ENCODE measurements around the gene SYNPR. TPM values are rescaled to one million over a fixed set of nuclear protein-coding genes. Genes with fewer than 3 reads are reported as not detected.
"Not testable (repeated sequence)": the region's sequence is repeated elsewhere in the genome, so short reads cannot be mapped to it uniquely, and the experiment has no call there.

Gene SYNPR
- total RNA-seq, 1 donor from 2014 or later, result not detected

DNA sequence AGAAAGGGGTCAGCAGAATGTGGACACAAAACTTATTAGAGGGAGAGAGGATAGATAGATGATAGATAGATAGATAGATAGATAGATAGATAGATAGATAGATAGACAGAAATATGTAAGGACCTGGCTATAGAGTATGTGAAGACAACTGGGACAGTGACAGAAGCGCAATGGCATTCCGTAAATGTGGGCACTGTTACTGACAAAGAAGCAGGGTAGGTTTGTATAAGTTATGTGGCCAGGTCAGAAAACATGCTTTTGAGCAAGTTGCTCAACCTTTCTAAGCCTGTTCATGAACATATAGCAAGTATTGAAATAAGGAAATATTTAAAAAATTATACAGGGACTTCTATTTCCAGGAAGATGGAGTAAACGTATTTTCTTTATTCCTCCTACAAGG, 357.1 kb downstream of the SYNPR start:
- no peaks in the 10 kb centered on the region for H3K4me1 Mint-ChIP-seq (ENCODE audit: unreplicated experiment)
- TF ChIP-seq CTCF (IDR thresholded peaks at IDR 0.05; ENCODE audit: unreplicated experiment), result no peak
- H3K4me3 Mint-ChIP-seq (ENCODE audit: unreplicated experiment), result no peak overlapping the region
- DNase-seq (ENCODE audit: low spot score), result no peak
- no peaks in the 10 kb centered on the region for H3K9me3 Mint-ChIP-seq (ENCODE audit: unreplicated experiment)
- no peaks in the 10 kb centered on the region for H3K36me3 Mint-ChIP-seq (ENCODE audit: low read depth, unreplicated experiment)
- no peaks in the 10 kb centered on the region for H3K27me3 Mint-ChIP-seq (ENCODE audit: unreplicated experiment)
- H3K27ac Mint-ChIP-seq (ENCODE audit: unreplicated experiment), result no peak overlapping the region

DNA sequence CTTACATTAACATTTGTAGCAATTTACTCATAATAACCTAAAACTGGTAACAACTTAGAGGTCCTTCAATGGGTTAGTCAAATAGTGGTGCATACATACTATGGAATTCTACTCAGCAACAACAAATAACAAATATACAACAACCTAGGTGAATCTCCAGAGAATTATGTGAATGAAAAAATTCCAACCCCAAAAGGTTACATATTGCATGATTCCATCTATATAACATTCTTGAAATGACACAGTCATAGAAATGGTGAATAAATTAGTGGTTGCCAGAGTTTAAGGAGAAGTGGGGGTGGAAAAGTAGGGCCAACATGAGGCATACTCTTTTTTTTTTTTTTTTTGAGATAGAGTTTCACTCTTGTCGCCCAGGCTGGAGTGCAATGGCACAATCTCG, 361.7 kb downstream of the SYNPR start:
- DNase-seq (ENCODE audit: low spot score), result no peak
- Mint-ChIP-seq H3K4me3 (ENCODE audit: unreplicated experiment) (no peak overlapping the region), H3K27ac (ENCODE audit: unreplicated experiment) (no peak overlapping the region), H3K27me3 (ENCODE audit: unreplicated experiment) (no peaks in the 10 kb centered on the region), H3K9me3 (ENCODE audit: unreplicated experiment) (no peaks in the 10 kb centered on the region), H3K36me3 (ENCODE audit: low read depth, unreplicated experiment) (no peaks in the 10 kb centered on the region), H3K4me1 (ENCODE audit: unreplicated experiment) (no peaks in the 10 kb centered on the region)
- no peak for TF ChIP-seq CTCF (IDR thresholded peaks at IDR 0.05; ENCODE audit: unreplicated experiment)

GRCh38 chr3:63642488-63642887, 364.4 kb downstream of the SYNPR start:
- no peaks in the 10 kb centered on the region for H3K36me3 Mint-ChIP-seq (ENCODE audit: low read depth, unreplicated experiment)
- no peaks in the 10 kb centered on the region for H3K9me3 Mint-ChIP-seq (ENCODE audit: unreplicated experiment)
- H3K27me3 Mint-ChIP-seq (ENCODE audit: unreplicated experiment), result peaks cover 2% of the 10 kb centered on the region
- no peaks in the 10 kb centered on the region for H3K4me1 Mint-ChIP-seq (ENCODE audit: unreplicated experiment)
- TF ChIP-seq CTCF (IDR thresholded peaks at IDR 0.05; ENCODE audit: unreplicated experiment), result no peak
- H3K4me3 Mint-ChIP-seq (ENCODE audit: unreplicated experiment), result no peak overlapping the region
- no peak overlapping the region for H3K27ac Mint-ChIP-seq (ENCODE audit: unreplicated experiment)
- DNase-seq (ENCODE audit: low spot score), result no peak

DNA sequence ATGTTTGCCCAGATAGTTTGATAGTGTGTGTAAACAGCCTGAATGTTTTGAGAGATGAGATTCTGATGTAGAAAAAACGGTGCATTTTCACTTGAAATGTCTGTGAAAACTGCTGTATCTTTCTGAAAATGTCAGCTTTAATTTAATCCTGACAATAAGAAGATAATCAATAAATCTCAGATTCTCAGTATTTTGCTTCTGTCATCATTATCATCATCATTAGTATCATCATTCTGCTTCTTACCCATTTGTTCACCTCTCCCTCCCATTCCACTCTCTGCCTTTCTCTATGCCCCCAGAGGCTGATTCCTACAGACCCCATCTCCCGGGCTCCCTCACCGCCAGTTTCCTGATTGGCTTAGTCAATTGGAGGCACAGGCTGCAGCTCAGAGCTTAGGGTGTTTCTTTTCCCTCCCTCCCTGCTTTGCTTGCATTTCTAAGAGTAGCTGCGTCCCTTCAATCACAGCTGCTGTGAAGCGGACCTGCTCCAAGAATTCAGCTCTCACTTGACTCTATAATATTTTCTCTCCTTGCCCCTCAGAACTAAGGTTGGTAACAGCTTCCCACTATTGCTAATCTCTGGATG, 366.2 kb downstream of the SYNPR start:
- no peak for DNase-seq (ENCODE audit: low spot score)
- Mint-ChIP-seq H3K36me3 (ENCODE audit: low read depth, unreplicated experiment) (no peaks in the 10 kb centered on the region), H3K27me3 (ENCODE audit: unreplicated experiment) (peaks cover 2% of the 10 kb centered on the region), H3K4me3 (ENCODE audit: unreplicated experiment) (no peak overlapping the region), H3K27ac (ENCODE audit: unreplicated experiment) (no peak overlapping the region), H3K4me1 (ENCODE audit: unreplicated experiment) (no peaks in the 10 kb centered on the region), H3K9me3 (ENCODE audit: unreplicated experiment) (no peaks in the 10 kb centered on the region)
- TF ChIP-seq CTCF (IDR thresholded peaks at IDR 0.05; ENCODE audit: unreplicated experiment), result no peak

DNA sequence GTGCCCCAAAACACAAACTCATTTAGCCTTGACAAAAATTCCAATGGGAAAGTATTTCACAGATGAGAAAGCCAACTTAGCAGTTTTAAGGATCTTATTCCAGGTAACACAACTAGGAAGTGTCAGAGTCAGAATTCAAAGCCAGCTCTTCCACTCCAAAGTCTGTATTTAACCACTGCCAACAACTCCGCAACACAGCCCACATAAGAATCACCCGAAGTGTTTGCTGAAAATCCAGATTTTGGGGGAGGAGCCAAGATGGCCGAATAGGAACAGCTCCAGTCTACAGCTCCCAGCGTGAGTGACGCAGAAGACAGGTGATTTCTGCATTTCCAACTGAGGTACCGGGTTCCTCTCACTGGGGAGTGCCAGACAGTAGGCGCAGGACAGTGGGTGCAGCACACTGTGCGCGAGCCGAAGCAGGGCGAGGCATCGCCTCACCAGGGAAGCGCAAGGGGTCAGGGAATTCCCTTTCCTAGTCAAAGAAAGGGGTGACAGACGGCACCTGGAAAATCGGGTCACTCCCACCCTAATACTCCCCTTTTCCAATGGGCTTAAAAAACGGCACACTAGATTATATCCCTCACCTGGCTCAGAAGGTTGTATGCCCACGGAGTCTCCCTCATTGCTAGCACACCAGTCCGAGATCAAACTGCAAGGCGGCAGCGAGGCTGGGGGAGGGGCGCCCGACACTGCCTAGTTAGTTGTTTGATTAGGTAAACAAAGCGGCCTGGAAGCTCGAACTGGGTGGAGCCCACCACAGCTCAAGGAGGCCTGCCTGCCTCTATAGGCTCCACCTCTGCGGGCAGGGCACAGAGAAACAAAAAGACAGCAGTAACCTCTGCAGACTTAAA, 367.0 kb downstream of the SYNPR start:
- not testable (repeated sequence) for H3K4me1 Mint-ChIP-seq (ENCODE audit: unreplicated experiment); H3K36me3 Mint-ChIP-seq (ENCODE audit: low read depth, unreplicated experiment); H3K27me3 Mint-ChIP-seq (ENCODE audit: unreplicated experiment); H3K27ac Mint-ChIP-seq (ENCODE audit: unreplicated experiment); H3K9me3 Mint-ChIP-seq (ENCODE audit: unreplicated experiment)
- peak overlapping the region; percentile 69 for H3K4me3 Mint-ChIP-seq (ENCODE audit: unreplicated experiment)
- DNase-seq (ENCODE audit: low spot score), result peak; percentile 16

Data from endothelial cell (in vitro differentiated cells).